Measurements from ENCODE around the gene TMPRSS11B. TPM values are rescaled to one million over a fixed set of nuclear protein-coding genes. Genes with fewer than 3 reads are reported as not detected.
A peak's percentile ranks its signal among the peaks of the same experiment; 100 is the strongest.
"Not testable (repeated sequence)": the region's sequence is repeated elsewhere in the genome, so short reads cannot be mapped to it uniquely, and the experiment has no call there.

TMPRSS11B gene, protein sequence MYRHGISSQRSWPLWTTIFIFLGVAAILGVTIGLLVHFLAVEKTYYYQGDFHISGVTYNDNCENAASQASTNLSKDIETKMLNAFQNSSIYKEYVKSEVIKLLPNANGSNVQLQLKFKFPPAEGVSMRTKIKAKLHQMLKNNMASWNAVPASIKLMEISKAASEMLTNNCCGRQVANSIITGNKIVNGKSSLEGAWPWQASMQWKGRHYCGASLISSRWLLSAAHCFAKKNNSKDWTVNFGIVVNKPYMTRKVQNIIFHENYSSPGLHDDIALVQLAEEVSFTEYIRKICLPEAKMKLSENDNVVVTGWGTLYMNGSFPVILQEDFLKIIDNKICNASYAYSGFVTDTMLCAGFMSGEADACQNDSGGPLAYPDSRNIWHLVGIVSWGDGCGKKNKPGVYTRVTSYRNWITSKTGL
- polyA plus RNA-seq (ENCODE audit: insufficient read length in 3 of 3): not detected

DNA sequence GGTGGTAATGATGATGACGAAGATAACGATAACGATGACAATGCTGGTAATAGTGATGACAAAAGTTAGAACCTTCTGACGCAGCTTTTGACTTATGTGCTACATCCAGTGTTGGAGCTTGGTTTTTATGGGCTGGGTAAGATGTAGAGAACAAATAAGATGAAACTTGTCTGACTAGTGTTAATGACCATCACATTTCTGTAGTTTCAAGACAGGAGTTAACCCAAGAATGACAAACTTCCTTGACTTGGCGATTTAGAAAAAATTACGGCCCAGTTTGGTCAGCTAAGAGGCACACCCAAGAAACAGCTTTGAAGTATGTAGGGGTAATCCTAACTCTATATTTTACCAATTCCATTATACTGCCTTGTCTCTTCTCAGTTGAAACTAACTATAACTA, at the start of gene TMPRSS11B:
Gene TMPRSS11B, minus strand, starts transcription at position 101 of the 400 bp plus-strand sequence. CDS start 136 bp downstream, outside the sequence.
- no peak for DNase-seq (ENCODE audit: low read depth in 3 of 3, low spot score in 2 of 3)

DNA sequence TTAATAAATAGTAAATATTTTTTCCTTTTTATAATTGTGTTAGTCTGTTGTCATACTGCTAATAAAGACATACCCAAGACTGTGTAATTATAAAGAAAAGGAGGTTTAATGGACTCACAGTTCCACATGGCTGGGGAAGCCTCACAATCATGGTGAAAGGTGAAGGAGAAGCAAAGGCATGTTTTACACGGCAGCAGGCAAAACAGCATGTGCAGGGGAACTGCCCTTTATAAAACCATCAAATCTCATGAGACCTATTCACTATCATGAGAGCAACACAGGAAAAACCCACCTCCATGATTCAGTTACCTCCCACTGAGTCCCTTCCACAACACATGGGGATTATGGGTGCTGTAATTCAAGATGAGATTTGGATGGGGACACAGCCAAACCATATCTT, 45.8 kb upstream of the TMPRSS11B start:
- DNase-seq (ENCODE audit: low read depth in 3 of 3, low spot score in 2 of 3): no peak

DNA sequence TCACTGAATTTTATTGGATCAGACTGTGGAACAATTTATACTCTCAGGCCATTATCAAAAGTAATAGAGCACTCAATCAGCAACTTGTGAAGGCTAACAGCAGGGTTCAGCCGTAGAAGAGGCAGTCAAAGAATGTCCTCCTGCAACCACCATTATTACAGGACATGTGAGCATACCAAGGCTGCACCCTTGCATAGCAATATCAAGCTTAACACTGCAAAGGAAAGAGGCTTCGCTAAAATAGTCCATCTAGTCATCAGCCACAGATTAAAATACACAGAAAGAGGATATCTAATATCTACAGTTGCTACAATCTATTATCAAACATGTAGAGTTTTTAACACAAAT, 42.9 kb upstream of the TMPRSS11B start:
- no peak for DNase-seq (ENCODE audit: low read depth in 3 of 3, low spot score in 2 of 3)

DNA sequence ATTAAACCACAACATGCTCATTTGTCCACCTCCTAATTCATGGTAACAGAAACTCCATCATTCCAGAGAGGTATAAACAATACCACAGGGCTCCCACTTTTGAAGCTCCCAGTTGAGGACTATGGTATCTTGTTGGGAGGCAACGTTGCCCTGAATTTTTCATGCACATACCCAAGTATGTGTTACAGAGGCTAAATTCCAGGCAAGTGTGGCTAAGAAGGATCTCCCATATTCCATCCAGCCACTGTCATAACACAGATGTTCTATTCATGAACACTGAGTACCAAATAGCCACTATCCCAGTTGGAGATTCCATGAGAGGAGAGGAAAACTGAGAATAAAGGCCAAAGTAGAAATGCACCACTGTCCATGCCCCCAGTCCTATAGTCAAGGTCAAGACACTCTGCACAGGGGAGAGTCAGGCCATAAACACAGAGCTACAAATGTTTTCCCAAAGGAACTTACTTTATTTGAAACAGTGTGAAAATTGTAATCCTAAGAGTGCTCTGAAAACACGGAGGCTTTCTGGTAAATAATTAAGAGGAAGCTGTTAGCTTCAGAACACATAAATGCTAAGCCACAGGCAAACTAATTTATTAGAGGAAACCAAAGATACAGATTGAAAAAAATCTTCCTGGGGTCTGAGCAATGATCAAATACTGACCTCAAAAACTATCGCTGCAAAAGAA, 42.4 kb upstream of the TMPRSS11B start:
- DNase-seq (ENCODE audit: low read depth in 3 of 3, low spot score in 2 of 3): no peak

DNA sequence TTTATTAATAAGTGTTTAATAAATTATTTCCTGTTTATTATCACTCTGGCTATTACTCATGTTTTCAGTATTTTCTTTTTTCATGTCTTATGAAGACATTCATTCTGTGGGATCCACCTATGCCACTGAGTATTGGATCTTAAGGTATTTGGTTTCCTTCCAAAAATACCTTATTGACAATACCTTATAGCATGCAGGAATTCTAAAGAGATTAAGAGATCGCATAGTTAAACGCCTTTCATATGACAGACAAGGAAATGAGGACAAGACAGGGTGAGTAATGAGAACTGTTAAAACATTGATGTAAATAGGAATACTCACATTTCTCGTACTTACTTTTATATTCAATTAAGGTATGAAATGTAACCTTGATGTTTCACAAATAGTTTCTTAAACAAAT, 38.2 kb upstream of the TMPRSS11B start:
- DNase-seq (ENCODE audit: low read depth in 3 of 3, low spot score in 2 of 3): no peak

DNA sequence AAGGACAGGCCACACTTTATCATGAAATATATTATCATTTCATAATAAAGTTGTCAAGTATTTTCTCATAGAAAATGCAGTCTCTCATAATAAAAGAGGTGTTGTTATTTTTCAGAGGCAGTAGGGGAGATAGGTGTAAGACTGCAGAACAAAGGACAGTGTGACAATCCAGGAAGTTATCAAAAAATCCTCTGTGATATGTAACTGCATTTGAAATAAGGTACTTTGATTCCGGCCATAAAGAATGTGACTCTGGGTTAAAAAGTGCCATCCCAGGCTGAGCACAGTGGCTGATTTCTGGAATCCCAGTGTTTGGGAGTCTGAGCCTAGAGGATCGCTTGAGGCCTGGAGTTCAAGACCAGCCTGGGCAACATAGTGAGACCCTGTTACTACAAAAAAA, 37.6 kb upstream of the TMPRSS11B start:
- no peak for DNase-seq (ENCODE audit: low read depth in 3 of 3, low spot score in 2 of 3)

DNA sequence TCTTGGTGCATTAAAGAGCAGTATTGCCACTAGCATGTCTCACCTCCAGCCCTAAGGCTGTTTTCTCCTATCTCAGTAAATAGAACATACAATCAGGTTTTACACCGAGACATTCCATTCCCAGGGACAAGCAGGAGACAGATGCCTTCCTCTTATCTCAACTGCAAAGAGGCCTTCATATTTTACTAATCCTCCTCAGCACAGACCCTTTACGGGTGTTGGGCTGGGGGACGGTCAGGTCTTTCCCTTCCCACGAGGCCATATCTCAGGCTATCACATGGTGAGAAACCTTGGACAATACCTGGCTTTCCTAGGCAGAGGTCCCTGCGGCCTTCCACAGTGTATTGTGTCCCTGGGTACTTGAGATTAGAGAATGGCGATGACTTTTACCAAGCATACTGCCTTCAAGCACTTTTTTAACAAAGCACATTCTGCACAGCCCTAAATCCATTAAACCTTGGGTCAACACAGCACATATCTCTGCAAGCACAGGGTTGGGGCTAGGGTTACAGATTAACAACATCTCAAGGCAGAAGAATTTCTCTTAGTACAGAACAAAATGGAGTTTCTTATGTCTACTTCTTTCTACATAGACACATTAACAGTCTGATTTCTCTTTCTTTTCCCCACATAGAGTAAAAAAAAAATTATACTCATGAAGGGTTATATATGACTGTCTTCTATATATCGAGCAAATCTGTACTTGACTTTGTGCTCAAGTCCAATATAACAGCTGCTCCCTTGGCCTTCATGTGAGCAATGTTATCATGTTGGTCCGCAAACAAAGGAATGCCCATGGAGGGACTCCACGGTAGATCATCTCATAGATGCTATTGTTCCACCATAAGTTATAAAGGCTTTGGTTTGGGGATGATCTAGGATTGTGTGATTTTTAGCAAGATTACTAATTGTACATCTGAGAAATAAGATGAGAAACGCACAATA, 36.6 kb upstream of the TMPRSS11B start:
- not testable (repeated sequence) for DNase-seq (ENCODE audit: low read depth in 3 of 3, low spot score in 2 of 3)

DNA sequence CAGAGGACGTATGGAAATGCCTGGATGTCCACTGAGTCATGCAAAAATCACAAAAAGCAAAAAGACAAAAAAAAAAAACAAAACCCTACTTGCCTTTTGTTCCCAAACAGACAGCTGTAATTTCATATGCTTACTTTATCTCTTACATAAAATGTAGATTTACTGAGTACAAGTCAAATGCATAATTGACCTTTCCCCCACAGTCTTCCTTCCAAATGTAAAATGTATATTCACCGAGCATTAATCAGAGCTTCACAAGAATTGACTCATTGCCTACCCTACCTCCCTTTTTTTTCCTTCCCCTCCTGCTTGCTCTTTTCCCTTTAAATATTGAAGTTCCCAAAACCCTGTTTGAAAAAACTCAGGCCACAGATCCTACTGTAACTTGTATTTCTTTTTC, 32.5 kb upstream of the TMPRSS11B start:
- no peak for DNase-seq (ENCODE audit: low read depth in 3 of 3, low spot score in 2 of 3)

DNA sequence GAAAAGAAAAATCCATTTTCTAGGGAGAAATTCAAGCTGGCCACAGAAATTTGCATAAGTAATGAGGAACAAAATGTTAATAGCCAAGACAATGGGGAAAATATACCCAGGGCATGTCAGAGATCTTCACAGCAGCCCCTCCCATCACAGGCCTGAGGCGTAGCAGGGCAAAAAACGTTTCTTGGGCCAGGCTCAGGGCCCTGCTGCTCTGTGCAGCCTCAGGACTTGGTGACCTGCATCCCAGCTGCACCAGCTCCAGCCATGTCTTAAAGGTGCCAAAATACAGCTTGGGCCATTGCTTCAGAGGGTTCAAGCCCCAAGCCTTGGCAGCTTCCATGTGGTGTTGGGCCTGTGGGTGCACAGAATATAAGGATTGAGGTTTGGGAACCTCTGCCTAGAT, 32.1 kb upstream of the TMPRSS11B start:
- DNase-seq (ENCODE audit: low read depth in 3 of 3, low spot score in 2 of 3): no peak

DNA sequence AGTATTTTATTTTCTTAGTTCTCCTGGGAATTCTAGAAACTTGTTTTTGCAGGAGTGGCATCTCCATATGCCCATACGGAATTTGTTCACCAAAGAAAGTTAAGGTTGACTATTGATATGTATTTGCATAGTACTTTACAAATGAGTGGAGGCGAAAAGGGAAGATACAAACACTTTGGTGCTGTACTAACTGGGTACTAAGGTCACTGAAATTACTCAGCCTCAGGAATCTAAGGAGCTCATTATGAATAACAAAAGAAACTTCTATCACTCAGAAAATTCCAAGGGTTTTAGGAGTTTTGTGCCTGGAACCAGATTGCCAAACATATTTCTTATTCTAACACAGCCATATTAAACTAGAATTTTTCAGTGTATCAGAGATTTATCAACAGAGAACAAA, 27.4 kb upstream of the TMPRSS11B start:
- no peak for DNase-seq (ENCODE audit: low read depth in 3 of 3, low spot score in 2 of 3)

DNA sequence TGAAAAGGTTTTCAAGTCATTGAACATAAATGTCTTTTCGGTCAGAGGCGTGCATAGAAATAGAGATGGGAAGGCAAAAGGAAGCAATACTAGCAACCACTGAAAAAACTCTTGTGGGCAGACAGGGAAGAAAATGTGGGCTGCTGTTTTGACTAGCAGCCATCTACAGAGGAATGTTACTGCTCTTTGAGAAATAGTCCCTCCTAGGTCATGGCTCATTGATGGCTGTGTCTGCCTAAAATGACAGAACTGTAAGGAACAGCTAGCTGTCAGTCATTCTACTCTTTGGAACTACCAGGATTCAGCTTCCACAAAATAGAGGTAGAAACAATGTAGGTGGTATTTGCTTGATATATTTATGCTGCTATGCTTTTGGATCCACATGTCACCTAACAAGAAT, 26.9 kb upstream of the TMPRSS11B start:
- DNase-seq (ENCODE audit: low read depth in 3 of 3, low spot score in 2 of 3): no peak

DNA sequence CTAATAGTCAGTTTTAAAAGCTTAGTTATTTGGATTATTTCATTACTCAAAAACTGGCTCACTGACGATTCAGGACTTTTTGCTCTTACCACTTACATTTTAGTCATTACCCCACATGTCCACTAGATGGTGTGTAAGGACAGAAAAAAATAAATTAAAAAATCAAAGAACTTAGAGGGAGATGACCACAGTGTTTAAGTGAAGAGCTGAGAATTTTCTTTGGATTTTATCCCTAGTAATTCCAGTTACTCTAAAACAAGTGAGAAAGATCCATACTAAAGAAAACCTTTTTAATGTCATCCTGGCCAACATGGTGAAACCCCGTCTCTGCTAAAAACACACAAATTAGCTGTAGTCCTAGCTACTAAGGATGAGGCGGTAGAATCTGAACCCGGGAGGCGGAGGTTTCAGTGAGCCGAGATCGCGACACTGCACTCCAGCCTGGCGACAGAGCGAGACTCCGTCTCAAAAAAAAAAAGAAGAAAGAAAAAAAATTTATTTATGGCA, 26.4 kb upstream of the TMPRSS11B start:
- DNase-seq (ENCODE audit: low read depth in 3 of 3, low spot score in 2 of 3): peak; percentile 33 to 44 (median 40)

DNA sequence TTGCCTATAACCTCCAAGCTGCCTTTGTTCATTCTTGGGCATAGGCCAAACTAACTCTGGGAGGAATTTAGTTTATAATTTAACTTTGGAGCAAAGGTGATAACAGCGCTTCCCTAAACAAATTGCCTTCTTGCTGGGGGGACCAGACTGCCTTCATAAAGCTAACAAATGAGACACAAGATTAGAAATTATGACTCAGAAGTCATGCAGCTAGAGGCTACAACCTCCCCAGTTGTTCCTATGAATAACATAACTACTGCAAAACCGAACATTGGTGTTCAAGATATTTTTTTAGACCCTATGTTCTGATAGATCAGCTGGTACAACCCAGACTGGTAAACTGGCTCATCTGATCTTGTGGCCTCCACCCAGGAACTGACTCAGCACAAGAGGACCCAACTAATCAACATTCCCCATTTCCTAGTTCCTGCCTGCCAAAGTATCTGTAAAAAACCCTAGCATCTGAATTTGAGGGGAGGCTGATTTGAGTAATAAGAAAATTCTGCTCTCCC, 22.0 kb upstream of the TMPRSS11B start:
- DNase-seq (ENCODE audit: low read depth in 3 of 3, low spot score in 2 of 3): no peak

DNA sequence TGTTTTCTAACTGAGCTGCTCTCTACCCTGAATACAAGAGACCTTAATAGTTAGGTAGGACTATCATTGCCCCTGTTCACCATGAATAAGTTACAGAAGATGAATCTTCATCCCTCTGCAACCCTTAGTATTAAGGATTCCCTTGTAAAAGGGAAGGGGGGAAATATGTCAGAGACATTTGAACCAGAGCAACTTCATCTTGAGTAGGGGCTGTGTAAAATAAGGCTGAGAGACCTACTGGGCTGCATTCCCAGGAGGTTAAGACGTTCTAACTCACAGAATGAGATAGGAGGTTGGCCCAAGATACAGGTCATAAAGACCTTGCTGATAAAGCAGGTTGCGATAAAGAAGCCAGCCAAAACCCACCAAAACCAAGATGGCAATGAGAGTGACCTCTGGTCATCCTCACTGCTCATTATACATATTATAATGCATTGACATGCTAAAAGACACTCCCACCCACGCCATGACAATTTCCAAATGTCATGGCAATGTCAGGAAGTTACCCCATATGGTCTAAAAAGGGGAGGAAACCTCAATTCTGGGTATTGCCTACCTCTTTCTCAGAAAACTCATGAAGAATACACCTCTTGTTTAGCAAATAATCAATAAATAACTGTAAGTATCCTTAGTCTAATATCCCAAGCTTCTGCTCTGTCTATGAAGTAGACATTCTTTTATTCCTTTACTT, 19.5 kb upstream of the TMPRSS11B start:
- no peak for DNase-seq (ENCODE audit: low read depth in 3 of 3, low spot score in 2 of 3)

DNA sequence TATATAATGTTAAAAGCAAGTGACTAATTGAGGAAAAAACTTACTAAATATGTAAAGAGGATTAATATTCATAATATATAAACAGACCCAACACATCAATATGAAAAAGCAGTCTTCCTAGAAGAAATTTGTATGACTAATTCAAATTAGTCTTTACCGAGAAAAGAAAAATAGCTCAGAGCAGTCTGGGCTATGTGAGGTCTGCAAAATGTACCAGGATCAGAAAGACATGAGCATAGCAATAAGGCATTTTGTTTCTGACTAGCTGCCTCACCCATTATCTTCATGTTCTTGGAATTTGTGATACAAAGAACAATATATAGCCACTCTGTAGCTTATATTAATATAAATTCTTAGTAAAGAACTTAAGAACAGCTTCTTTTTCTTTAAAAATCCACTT, 13.7 kb upstream of the TMPRSS11B start:
- no peak for DNase-seq (ENCODE audit: low read depth in 3 of 3, low spot score in 2 of 3)

DNA sequence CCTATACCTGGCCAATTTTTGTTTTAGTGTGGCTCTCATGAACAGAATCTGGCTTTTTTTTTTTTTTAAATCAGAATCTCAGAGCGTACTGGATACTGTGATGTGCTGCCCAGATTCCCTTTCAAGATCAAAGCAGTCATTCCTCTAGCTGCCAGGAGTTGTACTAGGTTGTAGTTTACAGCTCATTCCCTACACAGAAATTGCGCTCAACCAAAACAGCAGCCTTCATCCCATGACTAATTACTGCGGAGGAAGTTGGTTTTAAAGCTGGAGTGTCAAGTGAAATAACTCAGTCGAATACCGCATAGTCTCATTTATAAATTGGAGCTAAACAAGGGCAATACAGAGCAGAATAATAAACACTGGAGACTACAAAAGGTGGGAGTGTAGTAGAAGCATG, 12.2 kb upstream of the TMPRSS11B start:
- no peak for DNase-seq (ENCODE audit: low read depth in 3 of 3, low spot score in 2 of 3)

DNA sequence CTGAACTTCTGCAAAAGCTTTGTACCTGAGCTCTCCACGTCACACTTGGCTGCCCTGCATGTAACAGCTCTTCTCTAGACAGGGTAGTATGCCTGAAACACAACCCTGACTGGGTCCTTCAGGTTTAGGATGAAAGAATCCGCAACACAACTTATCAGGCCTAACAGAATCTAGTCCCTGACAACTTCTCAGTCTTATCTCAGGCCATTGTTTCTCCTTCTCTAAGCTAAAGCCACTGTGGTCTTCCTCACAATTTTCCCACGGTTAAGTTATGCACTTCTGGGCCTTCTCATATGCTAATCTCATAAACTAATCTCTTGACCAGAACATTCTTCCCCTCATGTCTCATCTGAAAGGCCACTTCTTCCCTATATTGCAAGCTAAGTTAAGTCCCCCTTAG, 10.8 kb upstream of the TMPRSS11B start:
- no peak for DNase-seq (ENCODE audit: low read depth in 3 of 3, low spot score in 2 of 3)

DNA sequence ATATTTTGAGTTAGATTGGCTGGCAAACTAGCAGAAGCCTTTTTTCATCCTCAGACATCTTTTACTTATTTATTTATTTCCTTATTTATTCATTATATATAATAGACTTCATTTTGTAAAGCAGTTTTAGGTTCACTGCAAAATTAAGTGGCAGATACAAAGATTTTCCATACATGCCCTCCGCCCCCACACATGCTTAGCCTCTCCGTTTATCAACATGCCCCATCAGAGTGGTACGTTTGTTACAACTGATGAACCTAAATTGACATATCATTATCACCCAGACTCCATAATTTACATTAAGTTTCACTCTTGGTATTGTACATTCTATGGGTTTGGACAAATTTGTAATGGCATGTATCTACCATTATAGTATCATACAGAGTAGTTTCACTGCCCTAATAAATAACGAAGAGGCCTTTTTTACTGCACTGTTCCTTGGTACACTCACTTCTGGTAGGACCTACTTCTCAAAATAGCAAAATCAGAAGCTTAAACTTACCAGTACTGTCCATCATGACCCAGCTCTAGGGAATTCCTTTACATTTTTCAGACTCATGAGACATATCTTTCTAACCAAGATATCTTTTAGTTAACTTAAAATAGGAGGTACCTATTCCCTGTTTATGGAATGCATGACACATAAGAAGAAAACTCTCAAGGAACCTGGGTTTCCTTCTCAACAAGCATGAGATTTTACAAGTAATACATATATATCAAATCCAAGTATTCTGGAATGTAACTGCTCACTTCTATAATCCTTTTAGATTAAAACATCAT, 4.8 kb upstream of the TMPRSS11B start:
- no peak for DNase-seq (ENCODE audit: low read depth in 3 of 3, low spot score in 2 of 3)

DNA sequence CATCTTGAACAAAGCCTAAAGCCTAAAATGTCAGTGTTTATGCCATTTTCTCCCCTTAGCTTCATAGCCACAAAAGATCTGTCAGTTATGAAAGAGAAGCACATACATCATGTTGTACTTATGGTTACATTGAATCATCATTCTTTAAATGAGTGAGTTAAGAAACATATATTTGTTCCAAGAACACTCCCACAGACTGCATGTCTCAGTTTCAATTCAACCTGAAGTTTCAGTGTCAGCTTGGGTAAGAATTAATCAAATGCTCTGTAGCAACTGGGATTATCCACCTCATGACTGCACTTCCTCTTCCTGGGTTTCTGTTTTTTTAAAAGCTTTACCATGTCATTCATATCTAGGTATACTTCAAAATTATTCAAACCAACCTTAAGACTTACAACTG, 3.9 kb upstream of the TMPRSS11B start:
- no peak for DNase-seq (ENCODE audit: low read depth in 3 of 3, low spot score in 2 of 3)
